ENCODE results near the gene TAPBP. TPM values are rescaled to one million over a fixed set of nuclear protein-coding genes. Genes with fewer than 3 reads are reported as not detected.
A peak's percentile ranks its signal among the peaks of the same experiment; 100 is the strongest.

TAPBP gene
- total and polyA plus RNA-seq, 9 of the 15 experiments (the other 6 are each of a cell fraction or from before 2014, with no cell fraction given): 5.6 to 74.0 (median 22.3) TPM

DNA sequence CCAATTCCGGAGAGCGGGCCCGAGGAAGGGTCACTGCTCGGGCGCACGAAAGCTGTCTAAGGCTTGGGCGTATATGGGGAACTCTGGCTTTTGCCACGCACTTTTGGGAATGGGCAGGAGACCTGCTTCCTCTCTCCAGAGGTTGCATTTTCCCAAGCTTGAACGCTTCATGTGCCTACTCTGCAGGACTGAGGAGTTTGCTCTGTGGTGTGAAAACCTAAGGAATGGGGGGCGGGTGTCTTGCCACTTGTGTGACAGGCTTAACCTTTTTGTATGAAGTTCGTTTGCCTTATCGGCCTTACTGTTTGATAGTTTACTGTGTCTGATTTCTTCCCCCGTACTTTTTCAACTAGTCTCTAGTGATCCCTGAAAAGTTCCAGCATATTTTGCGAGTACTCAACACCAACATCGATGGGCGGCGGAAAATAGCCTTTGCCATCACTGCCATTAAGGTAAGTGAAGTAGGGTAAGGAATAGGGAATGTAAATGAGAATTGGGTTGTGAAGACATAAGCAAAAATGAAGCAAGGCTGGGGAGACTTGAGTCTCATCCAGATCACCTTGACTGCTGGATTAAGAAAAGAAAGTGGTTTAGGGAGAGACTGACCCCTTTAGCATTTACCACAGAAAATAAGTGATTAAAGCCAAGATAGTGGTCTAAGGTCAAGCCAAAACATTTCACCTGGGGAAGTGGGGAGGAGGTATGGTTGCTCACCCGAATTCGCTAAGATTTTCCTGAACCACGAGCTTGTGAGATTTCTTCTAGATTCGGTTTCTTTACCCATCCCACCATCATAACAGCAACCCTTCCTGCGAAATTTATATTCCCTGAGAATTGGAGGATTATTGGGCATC is 41.4 kb downstream of the TAPBP start (continued):
- TF ChIP-seq, protein P1, sequence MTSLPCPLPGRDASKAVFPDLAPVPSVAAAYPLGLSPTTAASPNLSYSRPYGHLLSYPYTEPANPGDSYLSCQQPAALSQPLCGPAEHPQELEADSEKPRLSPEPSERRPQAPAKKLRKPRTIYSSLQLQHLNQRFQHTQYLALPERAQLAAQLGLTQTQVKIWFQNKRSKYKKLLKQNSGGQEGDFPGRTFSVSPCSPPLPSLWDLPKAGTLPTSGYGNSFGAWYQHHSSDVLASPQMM (CRISPR knock-in tag; IDR thresholded peaks at IDR 0.05): no peak
- TF ChIP-seq RCOR1 (IDR thresholded peaks at IDR 0.05; ENCODE audit: borderline replicate concordance in 1 of 2, low read depth in 2 of 2, low read length in 2 of 2) (no peak; a peak in 1 of 4 replicates), ZEB2 (IDR thresholded peaks at IDR 0.05) (no peak), ZNF764 (CRISPR knock-in tag; IDR thresholded peaks at IDR 0.05; ENCODE audit: low read depth) (no peak), SRF (CRISPR knock-in tag; IDR thresholded peaks at IDR 0.05) (no peak), MTA3 (IDR thresholded peaks at IDR 0.05; ENCODE audit: borderline replicate concordance) (no peak), POLR2H (tag; IDR thresholded peaks at IDR 0.05; ENCODE audit: low read depth) (peak; percentile 83), POLR3A (IDR thresholded peaks at IDR 0.05; ENCODE audit: borderline replicate concordance, extremely low read depth, insufficient read depth, insufficient read length) (no peak), XRCC5 (IDR thresholded peaks at IDR 0.05; ENCODE audit: low read depth, low read length) (no peak), KAT7 (CRISPR knock-in tag; IDR thresholded peaks at IDR 0.05; ENCODE audit: borderline replicate concordance) (no peak; the same call in 1 of the 2 replicates), TEAD1 (CRISPR knock-in tag; IDR thresholded peaks at IDR 0.05) (peak in 1 of 2 experiments; percentile 6; a peak in 1 of 4 replicates), PURB (CRISPR knock-in tag; IDR thresholded peaks at IDR 0.05; ENCODE audit: low read depth) (no peak), ZKSCAN8 (CRISPR knock-in tag; IDR thresholded peaks at IDR 0.05) (no peak), ELF4 (CRISPR knock-in tag; IDR thresholded peaks at IDR 0.05) (no peak), SMARCA4 (IDR thresholded peaks at IDR 0.05) (no peak), RBM15 (IDR thresholded peaks at IDR 0.05; ENCODE audit: insufficient read depth, low read length) (no peak), CHD1 (IDR thresholded peaks at IDR 0.05; ENCODE audit: low read length) (peak; percentile 99)
- TF ChIP-seq, protein P2, sequence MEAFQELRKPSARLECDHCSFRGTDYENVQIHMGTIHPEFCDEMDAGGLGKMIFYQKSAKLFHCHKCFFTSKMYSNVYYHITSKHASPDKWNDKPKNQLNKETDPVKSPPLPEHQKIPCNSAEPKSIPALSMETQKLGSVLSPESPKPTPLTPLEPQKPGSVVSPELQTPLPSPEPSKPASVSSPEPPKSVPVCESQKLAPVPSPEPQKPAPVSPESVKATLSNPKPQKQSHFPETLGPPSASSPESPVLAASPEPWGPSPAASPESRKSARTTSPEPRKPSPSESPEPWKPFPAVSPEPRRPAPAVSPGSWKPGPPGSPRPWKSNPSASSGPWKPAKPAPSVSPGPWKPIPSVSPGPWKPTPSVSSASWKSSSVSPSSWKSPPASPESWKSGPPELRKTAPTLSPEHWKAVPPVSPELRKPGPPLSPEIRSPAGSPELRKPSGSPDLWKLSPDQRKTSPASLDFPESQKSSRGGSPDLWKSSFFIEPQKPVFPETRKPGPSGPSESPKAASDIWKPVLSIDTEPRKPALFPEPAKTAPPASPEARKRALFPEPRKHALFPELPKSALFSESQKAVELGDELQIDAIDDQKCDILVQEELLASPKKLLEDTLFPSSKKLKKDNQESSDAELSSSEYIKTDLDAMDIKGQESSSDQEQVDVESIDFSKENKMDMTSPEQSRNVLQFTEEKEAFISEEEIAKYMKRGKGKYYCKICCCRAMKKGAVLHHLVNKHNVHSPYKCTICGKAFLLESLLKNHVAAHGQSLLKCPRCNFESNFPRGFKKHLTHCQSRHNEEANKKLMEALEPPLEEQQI (IDR thresholded peaks at IDR 0.05): no peak
- TF ChIP-seq, protein P3, sequence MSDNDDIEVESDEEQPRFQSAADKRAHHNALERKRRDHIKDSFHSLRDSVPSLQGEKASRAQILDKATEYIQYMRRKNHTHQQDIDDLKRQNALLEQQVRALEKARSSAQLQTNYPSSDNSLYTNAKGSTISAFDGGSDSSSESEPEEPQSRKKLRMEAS (CRISPR knock-in tag; IDR thresholded peaks at IDR 0.05): peak; percentile 20; the same call in 1 of the 2 replicates
- TF ChIP-seq, protein P4, sequence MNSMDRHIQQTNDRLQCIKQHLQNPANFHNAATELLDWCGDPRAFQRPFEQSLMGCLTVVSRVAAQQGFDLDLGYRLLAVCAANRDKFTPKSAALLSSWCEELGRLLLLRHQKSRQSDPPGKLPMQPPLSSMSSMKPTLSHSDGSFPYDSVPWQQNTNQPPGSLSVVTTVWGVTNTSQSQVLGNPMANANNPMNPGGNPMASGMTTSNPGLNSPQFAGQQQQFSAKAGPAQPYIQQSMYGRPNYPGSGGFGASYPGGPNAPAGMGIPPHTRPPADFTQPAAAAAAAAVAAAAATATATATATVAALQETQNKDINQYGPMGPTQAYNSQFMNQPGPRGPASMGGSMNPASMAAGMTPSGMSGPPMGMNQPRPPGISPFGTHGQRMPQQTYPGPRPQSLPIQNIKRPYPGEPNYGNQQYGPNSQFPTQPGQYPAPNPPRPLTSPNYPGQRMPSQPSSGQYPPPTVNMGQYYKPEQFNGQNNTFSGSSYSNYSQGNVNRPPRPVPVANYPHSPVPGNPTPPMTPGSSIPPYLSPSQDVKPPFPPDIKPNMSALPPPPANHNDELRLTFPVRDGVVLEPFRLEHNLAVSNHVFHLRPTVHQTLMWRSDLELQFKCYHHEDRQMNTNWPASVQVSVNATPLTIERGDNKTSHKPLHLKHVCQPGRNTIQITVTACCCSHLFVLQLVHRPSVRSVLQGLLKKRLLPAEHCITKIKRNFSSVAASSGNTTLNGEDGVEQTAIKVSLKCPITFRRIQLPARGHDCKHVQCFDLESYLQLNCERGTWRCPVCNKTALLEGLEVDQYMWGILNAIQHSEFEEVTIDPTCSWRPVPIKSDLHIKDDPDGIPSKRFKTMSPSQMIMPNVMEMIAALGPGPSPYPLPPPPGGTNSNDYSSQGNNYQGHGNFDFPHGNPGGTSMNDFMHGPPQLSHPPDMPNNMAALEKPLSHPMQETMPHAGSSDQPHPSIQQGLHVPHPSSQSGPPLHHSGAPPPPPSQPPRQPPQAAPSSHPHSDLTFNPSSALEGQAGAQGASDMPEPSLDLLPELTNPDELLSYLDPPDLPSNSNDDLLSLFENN (IDR thresholded peaks at IDR 0.05; ENCODE audit: low read depth in 2 of 2, low read length in 2 of 2): no peak

All from K562 (cell line).